Naive B cell (primary cell): ENCODE data around the gene SNX24. TPM values are rescaled to one million over a fixed set of nuclear protein-coding genes. Genes with fewer than 3 reads are reported as not detected.
A peak's percentile ranks its signal among the peaks of the same experiment; 100 is the strongest.

Experiments
- ATAC-seq, 2 donors: fragments of 150-1000 bp; cut with Tn5 transposase; 2 replicates each; pipeline ENCODE4 v1.10.0; 2021; ENCODE audit warnings: low read depth in 2 of 2, mild to moderate bottlenecking in 2 of 2, moderate library complexity in 2 of 2
- DNase-seq: peaks from one replicate; pipeline ENCODE4 v3.0.0; 2022
- H3K27ac Mint-ChIP-seq, 6 donors: one replicate each; pipeline ENCODE4 v1.8.0; 2020 to 2022; ENCODE audit warnings: mild to moderate bottlenecking in 6 of 6, mixed read lengths in 6 of 6, moderate library complexity in 5 of 6, inconsistent platforms in 2 of 6
- H3K27me3 Mint-ChIP-seq, 3 donors: one replicate each; pipeline ENCODE4 v1.8.0; 2021 to 2022; ENCODE audit warnings: mixed read lengths in 3 of 3, mild to moderate bottlenecking in 1 of 3
- H3K36me3 Mint-ChIP-seq, 2 donors: one replicate each; pipeline ENCODE4 v1.8.0; 2020 to 2022; ENCODE audit warnings: mixed read lengths in 2 of 2, inconsistent platforms in 1 of 2, mild to moderate bottlenecking in 1 of 2
- H3K4me1 Mint-ChIP-seq, 3 donors: one replicate each; pipeline ENCODE4 v1.8.0; 2020 to 2022; ENCODE audit warnings: mixed read lengths in 3 of 3, inconsistent platforms in 1 of 3, mild to moderate bottlenecking in 1 of 3, moderate library complexity in 1 of 3
- H3K4me3 Mint-ChIP-seq, 8 donors: one replicate each; pipeline ENCODE4 v1.8.0; 2020 to 2022; ENCODE audit warnings: mild to moderate bottlenecking in 8 of 8, mixed read lengths in 8 of 8, moderate library complexity in 8 of 8, inconsistent platforms in 2 of 8
- H3K9me3 Mint-ChIP-seq, 7 donors: one replicate each; pipeline ENCODE4 v1.8.0; 2020 to 2022; ENCODE audit warnings: mixed read lengths in 7 of 7, mild to moderate bottlenecking in 5 of 7, inconsistent platforms in 2 of 7, moderate library complexity in 1 of 7
- polyA plus RNA-seq, 6 donors: library from polyadenylated mRNA; unstranded; fragments of 300-500 nt; fragmentation: Illumina TruSeq; gene quantifications; one replicate each; pipeline ENCODE4 v1.2.3, GENCODE V29; 2021; ENCODE audit warnings: low read depth in 6 of 6

SNX24 gene
- polyA plus RNA-seq, 6 donors from 2014 or later: 0.65 to 2.9 (median 2.1) TPM

DNA sequence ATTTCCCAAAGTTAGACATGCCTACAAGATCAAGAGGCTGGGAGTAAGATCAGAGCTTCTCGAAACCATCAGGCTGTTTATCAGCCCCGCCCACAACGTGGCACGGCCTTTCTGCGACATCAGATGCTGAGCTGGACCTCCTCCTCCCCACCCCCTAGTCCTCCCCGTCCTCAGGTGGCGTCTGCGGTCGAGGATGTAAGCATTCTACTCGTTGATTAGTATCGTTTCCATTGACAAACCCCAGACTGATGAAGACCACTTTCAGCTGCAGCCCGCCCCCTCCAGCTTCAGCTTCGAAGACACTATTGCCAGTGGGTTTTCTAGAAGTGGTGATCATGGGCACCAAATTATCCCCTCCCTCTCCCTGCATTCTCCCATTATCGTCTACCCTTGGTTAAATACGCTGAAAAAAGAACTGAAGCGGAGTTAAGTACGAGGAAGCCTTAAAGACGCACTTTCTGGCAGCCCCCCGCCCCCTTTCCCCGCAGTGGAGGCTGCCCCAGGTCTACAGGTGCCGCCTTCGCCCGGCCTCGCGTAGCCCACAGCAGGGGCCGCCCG, 190.0 kb downstream of the SNX24 start:
- DNase-seq (peak; percentile 14), ATAC-seq (peak; percentile 57 to 67)
- peaks cover 70 to 83% (median 72%) of the 10 kb centered on the region in 3 donors for H3K27me3 Mint-ChIP-seq
- H3K9me3 Mint-ChIP-seq: peaks cover 0 to 5% (median 0%) of the 10 kb centered on the region in 7 donors
- peaks cover 6 to 14% (median 12%) of the 10 kb centered on the region in 3 donors for H3K4me1 Mint-ChIP-seq
- no peaks in the 10 kb centered on the region for H3K36me3 Mint-ChIP-seq
- H3K27ac Mint-ChIP-seq: no peak overlapping the region
- peak overlapping the region; percentile 73 to 91 (median 82) for H3K4me3 Mint-ChIP-seq

DNA sequence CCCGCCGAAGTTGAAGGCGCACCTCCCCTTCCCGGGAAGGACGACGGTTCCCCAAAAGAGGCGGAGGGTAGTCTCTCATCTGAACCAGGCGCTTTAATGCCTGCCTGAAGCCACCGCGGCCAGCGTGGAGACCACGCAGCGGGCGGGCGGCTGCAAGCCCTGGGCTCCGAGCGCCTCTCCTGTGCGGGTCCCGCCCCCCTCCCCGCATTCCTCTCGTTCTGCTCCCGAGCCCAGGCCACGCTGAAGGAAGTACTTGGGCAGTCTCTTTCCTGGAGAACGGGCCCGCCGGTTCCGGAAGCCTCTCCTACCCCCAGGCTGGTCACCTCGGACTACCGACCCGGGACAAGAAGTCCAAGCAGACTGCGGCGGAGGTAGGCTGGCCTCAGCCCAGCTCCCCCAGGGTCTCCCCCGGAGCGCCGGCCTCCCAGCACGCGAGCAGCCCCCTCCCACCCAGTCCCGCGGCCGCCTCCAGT, 190.5 kb downstream of the SNX24 start:
- no peak overlapping the region for H3K27ac Mint-ChIP-seq
- DNase-seq (peak; percentile 9), ATAC-seq (peak; percentile 28 to 31)
- peaks cover 0 to 5% (median 0%) of the 10 kb centered on the region in 7 donors for H3K9me3 Mint-ChIP-seq
- H3K36me3 Mint-ChIP-seq: no peaks in the 10 kb centered on the region
- peaks cover 6 to 14% (median 12%) of the 10 kb centered on the region in 3 donors for H3K4me1 Mint-ChIP-seq
- H3K4me3 Mint-ChIP-seq: peak overlapping the region; percentile 73 to 91 (median 82)
- H3K27me3 Mint-ChIP-seq: peaks cover 66 to 78% (median 69%) of the 10 kb centered on the region in 3 donors

DNA sequence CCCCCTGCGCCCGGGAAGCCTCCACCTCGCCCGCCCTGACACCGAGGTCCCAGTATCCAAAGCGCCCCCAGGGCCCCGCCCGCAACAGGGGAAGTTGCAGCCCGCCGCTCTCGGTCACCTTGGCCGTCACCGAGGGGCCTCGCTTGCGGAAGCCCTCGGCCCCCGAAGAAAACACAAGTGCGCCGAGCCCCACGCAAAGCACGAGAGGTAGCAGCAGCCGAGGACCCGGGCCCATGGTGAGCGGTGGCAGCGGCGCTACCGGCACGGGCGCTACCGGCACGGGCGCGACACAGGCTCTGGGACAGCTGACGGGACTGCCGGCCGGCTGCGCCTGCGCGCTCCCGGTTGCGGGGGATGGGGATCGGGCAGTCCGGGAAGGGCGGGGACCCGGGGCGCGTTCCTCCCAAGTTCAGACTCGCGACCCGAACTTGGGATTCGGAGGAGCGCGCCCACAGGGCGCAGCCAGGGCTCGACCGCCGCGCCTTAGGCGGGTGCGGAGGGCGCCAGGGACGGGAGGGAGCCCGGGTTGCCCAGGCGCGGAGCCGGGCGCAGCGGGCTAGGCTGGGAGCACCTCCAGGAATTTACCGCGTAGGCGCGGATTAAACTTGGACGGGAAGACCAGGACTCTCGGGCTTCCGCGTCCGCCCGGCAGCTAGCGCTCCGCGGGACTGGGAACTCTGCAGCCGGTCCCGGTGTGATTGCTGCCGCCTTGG, 191.1 kb downstream of the SNX24 start, which contains the start of gene PPIC:
Gene PPIC (minus strand): TSS at position 335 of the 713 bp plus-strand sequence. CDS start 100 bp downstream, at position 235.
- Mint-ChIP-seq H3K27me3 (peaks cover 62 to 72% (median 69%) of the 10 kb centered on the region in 3 donors), H3K36me3 (no peaks in the 10 kb centered on the region), H3K9me3 (peaks cover 0 to 5% (median 0%) of the 10 kb centered on the region in 7 donors), H3K4me1 (peaks cover 6 to 14% (median 12%) of the 10 kb centered on the region in 3 donors), H3K27ac (no peak within 1 kb of the TSS), H3K4me3 (peak within 1 kb of the TSS; percentile 73 to 91 (median 82))
- DNase-seq: peak; percentile 13
- ATAC-seq: peak; percentile 45 to 53

DNA sequence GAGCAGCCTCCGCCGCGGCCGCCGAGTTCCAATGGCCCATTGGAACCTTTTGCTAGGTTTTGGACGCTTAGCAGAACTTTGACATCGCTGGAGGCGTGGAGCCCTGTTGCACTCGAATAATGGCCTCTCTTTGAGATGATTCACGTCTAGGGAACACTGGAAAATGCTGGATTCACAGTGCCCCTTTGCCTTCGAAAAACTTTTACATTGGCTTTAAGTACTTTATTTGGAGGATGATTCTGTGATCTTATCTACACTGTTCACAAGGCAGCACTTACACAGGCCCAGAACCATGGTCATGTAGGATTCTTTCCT, 191.6 kb downstream of the SNX24 start:
- Mint-ChIP-seq H3K36me3 (no peaks in the 10 kb centered on the region), H3K4me3 (peak overlapping the region in 7 of 8 donors; percentile 35 to 78 (median 61)), H3K9me3 (peaks cover 0 to 5% (median 0%) of the 10 kb centered on the region in 7 donors), H3K27ac (no peak overlapping the region), H3K4me1 (peaks cover 6 to 14% (median 12%) of the 10 kb centered on the region in 3 donors), H3K27me3 (peaks cover 57 to 68% (median 67%) of the 10 kb centered on the region in 3 donors)
- DNase-seq (no peak), ATAC-seq (no peak)

DNA sequence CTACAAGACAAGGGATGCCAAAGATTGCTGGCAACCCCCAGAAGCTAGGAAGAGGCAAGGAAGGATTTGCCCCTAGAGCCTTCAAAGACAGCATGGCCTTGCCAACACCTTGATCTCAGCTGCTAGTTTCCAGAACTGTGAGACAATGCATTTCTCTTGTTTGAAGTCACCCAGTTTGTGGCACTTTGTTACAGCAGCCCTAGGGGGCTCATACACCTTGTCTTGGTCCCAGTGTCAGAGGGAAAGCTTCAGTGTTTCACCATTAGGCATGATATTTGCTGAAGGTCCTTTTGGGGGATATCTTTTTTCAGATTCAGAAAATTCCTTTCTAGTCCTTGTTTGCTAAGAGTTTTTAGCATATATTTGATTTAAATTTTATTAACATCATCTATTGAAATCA, 194.3 kb downstream of the SNX24 start:
- peaks cover 6 to 14% (median 12%) of the 10 kb centered on the region in 3 donors for H3K4me1 Mint-ChIP-seq
- peaks cover 0 to 3% (median 0%) of the 10 kb centered on the region in 7 donors for H3K9me3 Mint-ChIP-seq
- H3K27ac Mint-ChIP-seq: no peak overlapping the region
- peaks cover 0 to 3% of the 10 kb centered on the region in 2 donors for H3K36me3 Mint-ChIP-seq
- ATAC-seq (no peak), DNase-seq (no peak)
- peaks cover 51 to 58% (median 56%) of the 10 kb centered on the region in 3 donors for H3K27me3 Mint-ChIP-seq
- no peak overlapping the region for H3K4me3 Mint-ChIP-seq

DNA sequence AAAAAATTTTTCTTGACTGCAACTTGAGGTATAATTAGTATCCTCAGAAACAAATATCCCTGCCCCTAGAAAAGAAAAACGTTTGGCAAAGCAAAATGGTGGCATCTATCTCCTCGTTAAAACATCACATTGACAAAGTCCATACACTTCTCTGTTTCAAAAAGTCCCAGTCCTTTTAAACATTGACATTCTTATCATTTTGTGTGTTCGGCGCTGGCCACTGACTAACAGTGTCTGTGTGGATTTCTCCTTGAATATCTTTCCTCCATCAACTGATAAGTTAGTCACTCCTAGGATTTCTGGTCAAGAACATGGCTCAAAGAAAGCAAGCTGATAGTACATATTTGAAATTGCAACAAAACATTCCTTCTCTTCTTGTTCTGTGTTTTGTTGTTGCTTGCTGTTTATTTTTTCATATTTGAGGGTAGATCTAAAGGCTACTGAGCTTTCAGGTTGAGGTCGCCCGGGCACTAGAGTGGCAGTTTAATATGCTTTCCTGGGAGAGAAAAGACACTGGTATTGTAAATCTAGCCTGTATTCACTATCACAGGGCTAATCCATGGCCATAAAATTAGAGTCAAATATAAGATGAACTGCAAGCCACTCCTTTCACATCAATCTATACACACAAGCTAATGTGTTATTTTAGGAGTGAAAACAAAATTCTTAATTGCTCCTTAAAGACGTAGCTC, 199.7 kb downstream of the SNX24 start:
- H3K36me3 Mint-ChIP-seq: peaks cover 0 to 8% of the 10 kb centered on the region in 2 donors
- no peaks in the 10 kb centered on the region for H3K4me1 Mint-ChIP-seq
- peaks cover 33 to 60% (median 50%) of the 10 kb centered on the region in 3 donors for H3K27me3 Mint-ChIP-seq
- no peak overlapping the region for H3K27ac Mint-ChIP-seq
- no peak for DNase-seq
- H3K9me3 Mint-ChIP-seq: peaks cover 0 to 3% (median 0%) of the 10 kb centered on the region in 7 donors
- H3K4me3 Mint-ChIP-seq: no peak overlapping the region
- no peak for ATAC-seq

DNA sequence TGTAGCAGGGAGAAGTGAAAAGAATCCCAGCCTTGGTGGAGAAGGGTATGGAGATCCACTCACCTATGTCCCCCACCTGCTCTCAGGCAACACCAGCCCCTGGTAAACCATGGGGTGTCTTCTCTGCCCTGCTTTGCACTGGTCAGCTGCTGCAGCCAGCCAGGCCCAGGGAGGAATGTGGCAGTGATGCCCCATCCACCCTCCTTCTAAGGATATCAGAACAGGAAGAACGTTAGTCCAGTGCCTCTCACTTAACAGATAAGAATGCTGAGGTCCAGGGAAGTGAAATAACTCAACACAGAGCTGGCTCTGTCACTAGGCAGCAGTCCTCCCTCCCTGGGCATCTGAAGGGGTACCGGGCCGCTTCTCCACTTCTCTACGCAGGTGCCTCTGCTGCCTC, 200.8 kb downstream of the SNX24 start:
- peaks cover 2 to 9% of the 10 kb centered on the region in 2 donors for H3K36me3 Mint-ChIP-seq
- H3K4me3 Mint-ChIP-seq: no peak overlapping the region
- H3K27ac Mint-ChIP-seq: no peak overlapping the region
- peaks cover 0 to 7% (median 1%) of the 10 kb centered on the region in 7 donors for H3K9me3 Mint-ChIP-seq
- peaks cover 44 to 67% (median 58%) of the 10 kb centered on the region in 3 donors for H3K27me3 Mint-ChIP-seq
- H3K4me1 Mint-ChIP-seq: no peaks in the 10 kb centered on the region
- ATAC-seq: no peak
- no peak for DNase-seq

DNA sequence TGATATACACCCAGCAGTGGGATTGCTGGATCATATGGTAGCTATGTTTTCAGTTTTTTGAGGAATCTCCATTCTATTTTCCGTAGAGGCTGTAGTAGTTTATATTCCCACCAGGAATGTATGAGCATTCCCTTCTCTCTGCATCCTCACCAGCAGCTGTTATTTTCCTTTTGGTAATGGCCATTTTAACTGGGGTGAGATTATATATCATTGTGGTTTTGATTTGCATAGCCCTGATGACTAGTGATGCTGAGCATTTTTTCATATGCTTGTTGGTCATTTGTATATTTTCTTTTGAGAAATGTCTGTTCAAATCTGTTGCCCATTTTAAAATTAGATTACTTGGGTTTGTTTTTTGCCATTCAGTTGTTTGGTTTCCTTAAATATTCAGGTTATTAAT, 202.3 kb downstream of the SNX24 start:
- Mint-ChIP-seq H3K36me3 (peaks cover 14 to 15% of the 10 kb centered on the region in 2 donors), H3K4me1 (no peaks in the 10 kb centered on the region), H3K27me3 (peaks cover 59 to 72% (median 67%) of the 10 kb centered on the region in 3 donors), H3K27ac (no peak overlapping the region), H3K4me3 (no peak overlapping the region), H3K9me3 (peaks cover 7 to 21% (median 11%) of the 10 kb centered on the region in 7 donors)
- DNase-seq (no peak), ATAC-seq (no peak)

DNA sequence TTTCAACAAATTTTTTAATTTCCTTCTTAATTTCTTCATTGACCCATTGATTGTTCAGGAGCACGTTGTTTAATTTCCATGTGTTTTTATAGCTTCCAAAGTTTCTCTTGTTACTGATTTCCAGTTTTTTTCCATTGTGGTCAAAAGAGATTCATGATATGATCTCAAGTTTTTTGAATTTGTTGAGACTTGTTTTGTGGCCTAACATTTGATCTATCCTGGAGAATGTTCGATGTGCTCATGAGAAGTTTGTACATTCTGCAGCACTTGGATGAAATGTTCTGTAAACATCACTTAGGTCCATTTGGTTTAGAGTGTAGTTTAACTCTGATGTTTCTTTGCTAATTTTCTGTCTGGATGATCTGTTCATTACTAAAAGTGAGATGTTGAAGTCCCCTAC, 205.8 kb downstream of the SNX24 start:
- H3K27ac Mint-ChIP-seq: no peak overlapping the region
- no peaks in the 10 kb centered on the region for H3K4me1 Mint-ChIP-seq
- DNase-seq (no peak), ATAC-seq (no peak)
- peaks cover 7 to 28% (median 14%) of the 10 kb centered on the region in 7 donors for H3K9me3 Mint-ChIP-seq
- peaks cover 6 to 15% of the 10 kb centered on the region in 2 donors for H3K36me3 Mint-ChIP-seq
- no peak overlapping the region for H3K4me3 Mint-ChIP-seq
- H3K27me3 Mint-ChIP-seq: peaks cover 52 to 71% (median 59%) of the 10 kb centered on the region in 3 donors

Other genes with a start within 250 kb of the SNX24 start
- gene SNX2, start 70.5 kb upstream of the SNX24 start, polyA plus RNA-seq: 100 to 1,000 TPM; 457 to 756 (median 632) TPM
- gene PPIC, start 191.1 kb downstream of the SNX24 start, polyA plus RNA-seq: not detected
- not detected for gene PRDM6, start 243.6 kb downstream of the SNX24 start, polyA plus RNA-seq